C4-2B (cell line): Measurements from ENCODE around the gene ABHD17A.

Experiments used
- H3K27ac ChIP-seq: fragments of 450-650 bp; 2 replicates; pipeline ENCODE4 v1.5.1; 2017
- ZFX ChIP-seq: fragments of 450-650 bp; IDR thresholded peaks from 2 replicates; pipeline ENCODE4 v1.6.1; 2017
- TF ChIP-seq, protein P1 (sequence below): fragments of 450-650 bp; conservative IDR thresholded peaks from 2 replicates; pipeline ENCODE4 v1.5.1; 2017; ENCODE audit warnings: mild to moderate bottlenecking

ABHD17A gene

DNA sequence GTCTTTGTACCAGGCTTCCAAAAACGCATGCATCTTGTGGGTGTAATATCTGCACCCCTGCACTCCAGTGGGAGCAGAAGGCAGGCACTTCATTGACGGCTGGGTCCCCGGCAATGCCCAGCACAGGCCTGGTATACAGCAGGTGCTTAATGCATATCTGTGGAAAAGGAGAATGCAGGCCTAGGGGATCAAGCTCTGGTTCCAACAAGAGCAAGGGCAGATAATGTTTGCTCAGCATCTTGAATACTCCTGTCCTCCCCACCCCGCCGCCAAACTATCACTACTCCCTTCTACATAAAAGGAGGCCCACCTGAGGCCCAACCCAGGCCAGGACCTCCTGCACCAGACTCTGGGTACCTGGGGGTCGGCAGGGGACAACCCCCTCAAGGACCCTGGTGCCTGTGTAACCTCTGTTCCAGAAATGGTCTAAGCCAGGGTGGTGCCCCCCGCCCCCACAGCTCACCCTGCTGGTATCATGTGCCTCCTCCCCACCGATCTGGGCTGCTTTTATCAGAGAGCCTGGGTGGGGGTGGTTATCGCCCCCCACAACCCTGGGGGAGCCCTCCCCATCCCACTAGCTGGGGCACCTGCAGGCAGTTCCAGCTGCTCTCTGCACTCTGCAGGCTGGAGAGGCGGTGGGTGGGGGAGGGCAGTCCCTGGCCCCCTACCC, 26.7 kb downstream of the ABHD17A start:
- peak overlapping the region; percentile 51 for H3K27ac ChIP-seq
- no peak for TF ChIP-seq ZFX
- TF ChIP-seq, protein P1, sequence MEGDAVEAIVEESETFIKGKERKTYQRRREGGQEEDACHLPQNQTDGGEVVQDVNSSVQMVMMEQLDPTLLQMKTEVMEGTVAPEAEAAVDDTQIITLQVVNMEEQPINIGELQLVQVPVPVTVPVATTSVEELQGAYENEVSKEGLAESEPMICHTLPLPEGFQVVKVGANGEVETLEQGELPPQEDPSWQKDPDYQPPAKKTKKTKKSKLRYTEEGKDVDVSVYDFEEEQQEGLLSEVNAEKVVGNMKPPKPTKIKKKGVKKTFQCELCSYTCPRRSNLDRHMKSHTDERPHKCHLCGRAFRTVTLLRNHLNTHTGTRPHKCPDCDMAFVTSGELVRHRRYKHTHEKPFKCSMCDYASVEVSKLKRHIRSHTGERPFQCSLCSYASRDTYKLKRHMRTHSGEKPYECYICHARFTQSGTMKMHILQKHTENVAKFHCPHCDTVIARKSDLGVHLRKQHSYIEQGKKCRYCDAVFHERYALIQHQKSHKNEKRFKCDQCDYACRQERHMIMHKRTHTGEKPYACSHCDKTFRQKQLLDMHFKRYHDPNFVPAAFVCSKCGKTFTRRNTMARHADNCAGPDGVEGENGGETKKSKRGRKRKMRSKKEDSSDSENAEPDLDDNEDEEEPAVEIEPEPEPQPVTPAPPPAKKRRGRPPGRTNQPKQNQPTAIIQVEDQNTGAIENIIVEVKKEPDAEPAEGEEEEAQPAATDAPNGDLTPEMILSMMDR, result no peak

- TF ChIP-seq ZFX, result no peak
- TF ChIP-seq, protein P1, result no peak
- peak overlapping the region; percentile 51 for H3K27ac ChIP-seq
These were observed 27.5 kb downstream of the ABHD17A start for GRCh38 chr19:1857648-1858326.

DNA sequence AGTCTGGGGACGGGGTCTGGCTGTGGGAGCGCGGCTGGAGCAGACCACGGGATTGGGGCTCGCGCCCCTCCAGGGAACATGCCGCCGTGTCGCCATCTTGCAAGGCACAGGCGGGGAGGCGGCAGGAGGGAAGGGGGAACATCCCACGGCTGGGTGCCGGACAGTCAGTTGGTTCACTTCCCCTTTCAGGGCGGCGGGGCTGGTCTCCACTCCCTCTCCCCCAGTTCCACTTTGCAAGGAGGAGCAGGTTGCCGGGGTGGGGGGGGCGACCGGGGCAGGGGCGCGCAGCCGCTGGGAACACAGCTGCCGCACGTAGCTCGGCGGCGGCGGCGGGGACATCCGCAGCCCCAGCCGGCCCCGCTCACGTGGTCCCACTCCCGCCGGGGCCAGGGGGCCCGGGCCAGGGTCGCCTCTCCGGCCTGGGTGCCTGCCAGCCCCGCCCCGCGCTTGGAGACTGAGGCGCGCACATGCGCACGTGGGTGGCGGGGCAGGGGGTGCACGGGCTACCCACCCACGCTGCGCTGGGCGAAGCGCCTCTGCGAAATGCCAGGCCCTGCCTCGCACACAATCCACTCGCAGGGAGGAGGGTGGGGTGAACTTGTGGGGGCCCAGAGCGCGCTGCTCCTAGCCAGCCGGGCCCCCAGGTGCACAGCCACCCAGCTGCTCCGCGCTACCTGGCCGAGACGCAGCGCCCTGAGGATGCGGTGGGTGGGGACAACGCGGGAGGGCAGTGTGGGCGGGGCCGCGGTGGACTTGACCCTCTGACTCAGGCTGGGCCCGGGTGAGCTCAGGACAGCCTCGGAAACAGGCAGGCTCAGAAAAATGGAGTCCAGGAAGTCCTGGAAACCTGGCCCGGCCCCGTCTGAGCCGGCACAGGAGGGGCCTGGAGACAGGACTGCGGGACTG, 28.3 kb downstream of the ABHD17A start:
- peak overlapping the region; percentile 51 for H3K27ac ChIP-seq
- TF ChIP-seq ZFX, result no peak
- TF ChIP-seq, protein P1, result no peak

DNA sequence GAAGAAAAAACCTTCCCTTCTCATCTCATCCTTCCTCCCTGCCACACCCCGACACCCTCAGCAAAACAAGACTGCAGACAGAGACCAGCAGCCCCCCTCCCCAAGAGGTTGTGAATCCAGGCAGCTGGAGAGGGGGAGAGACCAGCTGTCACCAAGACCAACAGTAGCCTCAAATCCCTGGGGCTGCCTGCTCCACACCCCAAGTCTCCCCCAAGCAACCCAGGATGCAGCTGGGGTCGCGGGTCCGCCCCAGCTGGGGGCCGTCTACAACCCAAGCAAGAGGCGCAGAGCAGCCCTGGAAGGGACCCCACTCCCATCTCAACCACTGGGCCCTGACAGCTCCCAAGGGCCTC, 29.0 kb downstream of the ABHD17A start:
- peak overlapping the region; percentile 51 for H3K27ac ChIP-seq
- TF ChIP-seq, protein P1, result no peak
- TF ChIP-seq ZFX, result no peak

DNA sequence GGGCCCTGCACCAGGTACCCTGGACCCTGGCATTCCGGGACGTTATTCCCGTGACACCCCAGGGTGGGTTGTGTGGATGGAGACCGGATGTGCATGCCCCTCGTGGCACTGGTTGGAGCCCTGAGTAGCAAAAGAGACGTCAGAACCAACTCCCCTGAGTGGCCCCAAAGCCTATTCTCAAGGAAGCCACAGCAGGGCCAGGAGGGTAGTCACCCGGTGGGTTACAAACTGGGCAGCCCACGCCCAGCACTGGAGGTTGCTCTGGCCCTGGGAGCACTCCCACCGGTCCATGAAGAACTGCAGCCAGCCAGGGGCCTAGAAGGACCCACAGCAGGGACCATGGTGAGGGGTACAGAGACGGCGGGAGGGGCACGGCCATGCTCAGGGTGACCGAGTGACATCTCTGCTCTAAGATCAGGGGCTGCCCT, 29.5 kb downstream of the ABHD17A start:
- H3K27ac ChIP-seq, result peak overlapping the region; percentile 51
- TF ChIP-seq, protein P1, result no peak
- no peak for TF ChIP-seq ZFX

- TF ChIP-seq ZFX, result no peak
- TF ChIP-seq, protein P1, result no peak
- H3K27ac ChIP-seq, result peak overlapping the region; percentile 51
These were observed 30.1 kb downstream of the ABHD17A start for GRCh38 chr19:1855040-1855827.
